Muscle layer of colon (tissue), 2 donors: ENCODE measurements around the gene ACOD1.
"Not testable (repeated sequence)": the region's sequence is repeated elsewhere in the genome, so short reads cannot be mapped to it uniquely, and the experiment has no call there.

Source experiments
- H3K27ac ChIP-seq: one replicate; pipeline ENCODE4 v1.7.0; 2013; ENCODE audit warnings: low read depth, mild to moderate bottlenecking, low read length, moderate library complexity
- H3K27me3 ChIP-seq, 2 donors: one replicate each; pipeline ENCODE4 v1.7.0; 2013; ENCODE audit warnings: low read length in 2 of 2, mild to moderate bottlenecking in 2 of 2; ENCODE audit not compliant: insufficient read depth in 2 of 2, control insufficient read depth in 1 of 2
- H3K36me3 ChIP-seq: one replicate; pipeline ENCODE4 v1.7.0; 2013; ENCODE audit warnings: mild to moderate bottlenecking, low read length; ENCODE audit not compliant: insufficient read depth
- H3K4me1 ChIP-seq: one replicate; pipeline ENCODE4 v1.7.0; 2013; ENCODE audit warnings: mild to moderate bottlenecking, low read length; ENCODE audit not compliant: insufficient read depth
- H3K4me3 ChIP-seq, 2 donors: one replicate each; pipeline ENCODE4 v1.7.0; 2013; ENCODE audit warnings: low read length in 2 of 2, low read depth in 1 of 2, mild to moderate bottlenecking in 1 of 2, moderate library complexity in 1 of 2
- H3K9ac ChIP-seq: one replicate; pipeline ENCODE4 v1.7.0; 2013; ENCODE audit warnings: low read length
- H3K9me3 ChIP-seq: one replicate; pipeline ENCODE4 v1.7.0; 2013; ENCODE audit warnings: mild to moderate bottlenecking, low read length
- donor health status: abdominal sarcoma.
- donor health status: Adenocarcinoma of cecum.

ACOD1 gene

GRCh38 chr13:76954538-76954937, 6.2 kb downstream of the ACOD1 start:
- H3K27ac ChIP-seq: no peak overlapping the region
- no peak overlapping the region for H3K9ac ChIP-seq
- H3K4me1 ChIP-seq: no peaks in the 10 kb centered on the region
- H3K27me3 ChIP-seq: no peaks in the 10 kb centered on the region
- H3K36me3 ChIP-seq: no peaks in the 10 kb centered on the region
- no peak overlapping the region for H3K4me3 ChIP-seq
- no peaks in the 10 kb centered on the region for H3K9me3 ChIP-seq

GRCh38 chr13:76955193-76955592, 6.9 kb downstream of the ACOD1 start:
- H3K27ac ChIP-seq: no peak overlapping the region
- H3K9me3 ChIP-seq: no peaks in the 10 kb centered on the region
- no peaks in the 10 kb centered on the region for H3K36me3 ChIP-seq
- no peak overlapping the region for H3K9ac ChIP-seq
- no peak overlapping the region for H3K4me3 ChIP-seq
- H3K27me3 ChIP-seq: no peaks in the 10 kb centered on the region
- no peaks in the 10 kb centered on the region for H3K4me1 ChIP-seq

GRCh38 chr13:76955661-76956060, 7.3 kb downstream of the ACOD1 start:
- no peak overlapping the region for H3K9ac ChIP-seq

GRCh38 chr13:76958841-76959432, 10.6 kb downstream of the ACOD1 start:
- Histone ChIP-seq H3K4me1 (no peaks in the 10 kb centered on the region), H3K27me3 (no peaks in the 10 kb centered on the region), H3K9ac (no peak overlapping the region), H3K9me3 (no peaks in the 10 kb centered on the region), H3K4me3 (no peak overlapping the region), H3K27ac (no peak overlapping the region), H3K36me3 (no peaks in the 10 kb centered on the region)

More at GRCh38 chr13:76955661-76956060, 7.3 kb downstream of the ACOD1 start:
- Histone ChIP-seq H3K4me1 (no peaks in the 10 kb centered on the region), H3K4me3 (no peak overlapping the region), H3K9me3 (no peaks in the 10 kb centered on the region), H3K27ac (no peak overlapping the region), H3K27me3 (no peaks in the 10 kb centered on the region), H3K36me3 (no peaks in the 10 kb centered on the region)

GRCh38 chr13:76959734-76960133, 11.4 kb downstream of the ACOD1 start:
- not testable (repeated sequence) for H3K4me3 ChIP-seq, H3K27ac ChIP-seq, H3K4me1 ChIP-seq, H3K36me3 ChIP-seq, H3K9ac ChIP-seq, H3K27me3 ChIP-seq, H3K9me3 ChIP-seq

GRCh38 chr13:76965759-76966421, 17.6 kb downstream of the ACOD1 start:
- Histone ChIP-seq H3K27ac (no peak overlapping the region), H3K9ac (no peak overlapping the region), H3K36me3 (no peaks in the 10 kb centered on the region)

GRCh38 chr13:76967031-76967430, 18.7 kb downstream of the ACOD1 start:
- Histone ChIP-seq H3K36me3 (no peaks in the 10 kb centered on the region), H3K9ac (no peak overlapping the region), H3K4me3 (no peak overlapping the region), H3K27me3 (no peaks in the 10 kb centered on the region), H3K9me3 (no peaks in the 10 kb centered on the region), H3K27ac (no peak overlapping the region), H3K4me1 (peaks cover 6% of the 10 kb centered on the region)

More at GRCh38 chr13:76965759-76966421, 17.6 kb downstream of the ACOD1 start:
- Histone ChIP-seq H3K9me3 (no peaks in the 10 kb centered on the region), H3K4me1 (peaks cover 6% of the 10 kb centered on the region), H3K4me3 (no peak overlapping the region), H3K27me3 (no peaks in the 10 kb centered on the region)

GRCh38 chr13:76968041-76968440, 19.7 kb downstream of the ACOD1 start:
- Histone ChIP-seq H3K9ac (no peak overlapping the region), H3K36me3 (no peaks in the 10 kb centered on the region), H3K27me3 (no peaks in the 10 kb centered on the region), H3K9me3 (no peaks in the 10 kb centered on the region), H3K4me1 (peaks cover 6% of the 10 kb centered on the region), H3K27ac (no peak overlapping the region), H3K4me3 (no peak overlapping the region)

GRCh38 chr13:76969488-76970365, 21.4 kb downstream of the ACOD1 start:
- Histone ChIP-seq H3K9me3 (no peaks in the 10 kb centered on the region), H3K27me3 (no peaks in the 10 kb centered on the region)

GRCh38 chr13:76971215-76971614, 22.9 kb downstream of the ACOD1 start:
- Histone ChIP-seq H3K9ac (no peak overlapping the region), H3K27ac (no peak overlapping the region), H3K9me3 (no peaks in the 10 kb centered on the region), H3K4me3 (no peak overlapping the region), H3K4me1 (no peaks in the 10 kb centered on the region), H3K36me3 (no peaks in the 10 kb centered on the region), H3K27me3 (no peaks in the 10 kb centered on the region)

More at GRCh38 chr13:76969488-76970365, 21.4 kb downstream of the ACOD1 start:
- peaks cover 6% of the 10 kb centered on the region for H3K4me1 ChIP-seq
- H3K9ac ChIP-seq: no peak overlapping the region
- no peaks in the 10 kb centered on the region for H3K36me3 ChIP-seq
- no peak overlapping the region for H3K27ac ChIP-seq
- no peak overlapping the region for H3K4me3 ChIP-seq
